ENCODE data around the gene ASIC5.

DNA sequence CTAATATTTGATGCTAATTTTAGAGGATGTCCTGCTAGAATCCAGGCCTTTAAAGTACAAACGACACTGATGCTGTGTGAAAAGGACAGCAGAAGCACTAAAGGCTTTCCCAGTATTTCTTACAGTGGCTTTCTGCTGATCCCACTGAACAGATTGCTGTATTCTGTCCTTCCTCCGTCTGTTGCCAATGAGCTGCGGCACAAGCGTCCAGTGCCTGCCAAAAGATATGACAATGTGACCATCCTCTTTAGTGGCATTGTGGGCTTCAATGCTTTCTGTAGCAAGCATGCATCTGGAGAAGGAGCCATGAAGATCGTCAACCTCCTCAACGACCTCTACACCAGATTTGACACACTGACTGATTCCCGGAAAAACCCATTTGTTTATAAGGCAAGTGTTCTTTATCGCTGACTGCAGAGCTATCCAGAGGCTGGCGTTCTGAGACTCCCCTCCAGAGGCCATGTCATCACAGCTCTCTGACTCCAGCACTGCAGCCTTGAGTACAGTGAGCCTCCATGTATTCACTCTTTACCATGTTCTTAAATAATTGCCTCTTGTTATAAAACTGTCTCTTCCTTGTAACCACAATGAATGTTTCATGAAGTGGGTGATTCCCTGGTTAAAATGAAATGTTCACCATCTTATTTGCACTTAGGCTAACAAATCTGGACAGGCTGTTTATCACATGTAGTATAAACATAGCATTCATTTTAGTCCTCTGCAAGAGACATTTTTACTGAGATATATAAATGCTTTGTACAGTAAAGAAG, 63.7 kb downstream of the ASIC5 start:
- TF ChIP-seq, protein P1, sequence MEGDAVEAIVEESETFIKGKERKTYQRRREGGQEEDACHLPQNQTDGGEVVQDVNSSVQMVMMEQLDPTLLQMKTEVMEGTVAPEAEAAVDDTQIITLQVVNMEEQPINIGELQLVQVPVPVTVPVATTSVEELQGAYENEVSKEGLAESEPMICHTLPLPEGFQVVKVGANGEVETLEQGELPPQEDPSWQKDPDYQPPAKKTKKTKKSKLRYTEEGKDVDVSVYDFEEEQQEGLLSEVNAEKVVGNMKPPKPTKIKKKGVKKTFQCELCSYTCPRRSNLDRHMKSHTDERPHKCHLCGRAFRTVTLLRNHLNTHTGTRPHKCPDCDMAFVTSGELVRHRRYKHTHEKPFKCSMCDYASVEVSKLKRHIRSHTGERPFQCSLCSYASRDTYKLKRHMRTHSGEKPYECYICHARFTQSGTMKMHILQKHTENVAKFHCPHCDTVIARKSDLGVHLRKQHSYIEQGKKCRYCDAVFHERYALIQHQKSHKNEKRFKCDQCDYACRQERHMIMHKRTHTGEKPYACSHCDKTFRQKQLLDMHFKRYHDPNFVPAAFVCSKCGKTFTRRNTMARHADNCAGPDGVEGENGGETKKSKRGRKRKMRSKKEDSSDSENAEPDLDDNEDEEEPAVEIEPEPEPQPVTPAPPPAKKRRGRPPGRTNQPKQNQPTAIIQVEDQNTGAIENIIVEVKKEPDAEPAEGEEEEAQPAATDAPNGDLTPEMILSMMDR (conservative IDR thresholded peaks at IDR 0.05 in 1 of 2, IDR thresholded peaks at IDR 0.05 in 1 of 2; ENCODE audit: extremely low read depth in 1 of 2, insufficient read depth in 1 of 2, low read depth in 1 of 2, low read length in 2 of 2), result no peak
- no peak for TF ChIP-seq EZH2 (IDR thresholded peaks at IDR 0.05; ENCODE audit: borderline replicate concordance, low read length)

All from mammary epithelial cell (primary cell).